Muscle layer of colon (tissue), 2 donors: ENCODE results near the gene DNM1.
A peak's percentile ranks its signal among the peaks of the same experiment; 100 is the strongest.
"Not testable (repeated sequence)": the region's sequence is repeated elsewhere in the genome, so short reads cannot be mapped to it uniquely, and the experiment has no call there.

Experiments
- H3K27ac ChIP-seq: one replicate; pipeline ENCODE4 v1.7.0; 2013; ENCODE audit warnings: low read depth, mild to moderate bottlenecking, low read length, moderate library complexity
- H3K27me3 ChIP-seq, 2 donors: one replicate each; pipeline ENCODE4 v1.7.0; 2013; ENCODE audit warnings: low read length in 2 of 2, mild to moderate bottlenecking in 2 of 2; ENCODE audit not compliant: insufficient read depth in 2 of 2, control insufficient read depth in 1 of 2
- H3K36me3 ChIP-seq: one replicate; pipeline ENCODE4 v1.7.0; 2013; ENCODE audit warnings: mild to moderate bottlenecking, low read length; ENCODE audit not compliant: insufficient read depth
- H3K4me1 ChIP-seq: one replicate; pipeline ENCODE4 v1.7.0; 2013; ENCODE audit warnings: mild to moderate bottlenecking, low read length; ENCODE audit not compliant: insufficient read depth
- H3K4me3 ChIP-seq, 2 donors: one replicate each; pipeline ENCODE4 v1.7.0; 2013; ENCODE audit warnings: low read length in 2 of 2, low read depth in 1 of 2, mild to moderate bottlenecking in 1 of 2, moderate library complexity in 1 of 2
- H3K9ac ChIP-seq: one replicate; pipeline ENCODE4 v1.7.0; 2013; ENCODE audit warnings: low read length
- H3K9me3 ChIP-seq: one replicate; pipeline ENCODE4 v1.7.0; 2013; ENCODE audit warnings: mild to moderate bottlenecking, low read length
- donor health status: abdominal sarcoma.
- donor health status: Adenocarcinoma of cecum.

Gene DNM1

GRCh38 chr9:128276008-128276573, 72.9 kb downstream of the DNM1 start, which contains the start of gene SWI5:
Gene SWI5 (plus strand): TSS chr9:128276276.
- Histone ChIP-seq H3K4me3 (peak within 1 kb of the TSS; percentile 71 to 98), H3K27me3 (no peaks in the 10 kb centered on the region), H3K9ac (peak within 1 kb of the TSS; percentile 87), H3K27ac (peak within 1 kb of the TSS; percentile 99), H3K36me3 (peaks cover 23% of the 10 kb centered on the region), H3K4me1 (peaks cover 26% of the 10 kb centered on the region), H3K9me3 (no peaks in the 10 kb centered on the region)

DNA sequence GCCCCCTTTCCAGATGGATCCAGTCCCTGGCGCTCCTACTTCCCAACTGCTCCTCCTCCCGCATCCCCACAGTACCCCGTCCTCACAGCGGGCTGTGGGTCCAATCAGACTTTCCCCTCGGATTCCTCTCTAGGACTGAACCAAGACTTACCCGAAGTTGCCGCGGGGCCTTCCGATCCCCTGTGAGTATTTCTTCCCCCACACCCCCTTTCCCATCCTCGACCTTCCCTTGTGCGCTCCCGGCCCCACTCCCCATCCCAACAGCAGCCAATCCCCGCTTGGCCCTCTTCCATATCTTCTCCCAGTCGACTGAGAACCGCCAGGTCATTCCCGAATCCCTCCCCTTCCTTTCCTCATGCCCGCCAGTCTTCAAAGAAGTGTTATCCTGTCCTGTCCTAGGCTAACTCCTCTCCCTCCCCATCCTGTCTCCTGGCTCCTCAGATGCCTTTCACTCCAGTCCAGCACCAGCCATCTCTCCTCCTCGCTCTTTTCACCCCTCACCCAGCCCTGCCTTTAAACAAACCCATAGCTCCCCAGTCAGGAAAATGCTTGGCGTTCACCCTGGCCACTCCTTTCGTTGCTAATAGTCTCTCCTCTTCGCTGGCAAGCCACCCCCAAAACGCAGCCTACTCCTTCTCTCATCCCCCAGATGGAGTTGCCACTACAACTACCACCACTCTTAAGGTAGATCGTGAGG, 73.5 kb downstream of the DNM1 start:
- Histone ChIP-seq H3K4me3 (peak overlapping the region; percentile 71 to 98), H3K27ac (peak overlapping the region; percentile 99), H3K36me3 (peaks cover 16% of the 10 kb centered on the region), H3K4me1 (peaks cover 26% of the 10 kb centered on the region), H3K9ac (peak overlapping the region; percentile 87), H3K27me3 (no peaks in the 10 kb centered on the region), H3K9me3 (no peaks in the 10 kb centered on the region)

GRCh38 chr9:128279088-128280073, 76.2 kb downstream of the DNM1 start:
- not testable (repeated sequence) for H3K27ac ChIP-seq, H3K4me3 ChIP-seq, H3K36me3 ChIP-seq, H3K9me3 ChIP-seq, H3K27me3 ChIP-seq, H3K9ac ChIP-seq
- H3K4me1 ChIP-seq = peaks cover 20% of the 10 kb centered on the region

DNA sequence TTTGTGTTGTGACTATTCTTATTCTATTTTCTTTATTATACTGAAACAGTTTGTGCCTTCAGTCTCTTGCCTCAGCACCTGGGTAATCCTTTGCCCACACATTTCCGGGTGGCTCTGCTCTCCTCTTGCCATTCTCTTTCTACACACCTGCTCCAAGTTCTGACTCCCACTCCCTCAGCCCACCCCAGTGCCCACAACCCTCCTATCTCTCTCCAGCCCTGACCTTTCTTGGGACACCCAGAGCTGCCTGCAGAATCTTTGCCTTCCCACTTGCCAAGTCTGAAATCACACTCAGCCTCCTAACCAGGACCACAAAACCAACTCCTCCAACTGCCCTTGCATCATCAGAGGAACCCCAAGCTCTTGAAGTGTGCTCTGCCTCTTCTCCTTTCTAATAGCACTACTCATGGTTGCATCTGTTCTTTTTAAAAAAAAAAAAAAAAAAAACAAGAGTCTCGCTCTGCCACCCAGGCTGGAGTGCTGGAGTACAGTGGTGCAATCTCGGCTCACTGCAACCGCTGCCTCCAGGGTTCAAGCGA, 77.0 kb downstream of the DNM1 start:
- Histone ChIP-seq H3K4me3 (no peak overlapping the region), H3K27me3 (no peaks in the 10 kb centered on the region), H3K4me1 (peaks cover 13% of the 10 kb centered on the region), H3K27ac (no peak overlapping the region), H3K36me3 (no peaks in the 10 kb centered on the region), H3K9me3 (no peaks in the 10 kb centered on the region), H3K9ac (no peak overlapping the region)

DNA sequence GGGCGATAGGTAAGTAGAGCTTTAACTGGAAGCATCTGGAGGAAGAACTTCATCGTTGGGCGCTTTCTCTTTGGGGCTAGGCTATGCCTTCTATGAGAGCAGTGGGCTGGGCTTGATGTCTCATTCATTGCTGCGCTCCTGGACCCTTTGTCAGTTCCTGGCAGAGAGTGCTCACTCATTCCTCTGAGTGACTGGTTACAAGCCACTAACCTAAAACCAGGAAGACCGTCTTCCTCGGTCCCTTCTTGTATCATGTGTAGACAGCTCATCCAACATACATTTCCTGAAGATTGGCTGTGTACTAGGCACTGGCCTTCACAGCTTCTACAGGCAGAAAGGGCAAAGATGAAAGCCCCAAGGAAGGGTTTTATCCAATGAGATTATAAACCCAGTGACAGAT, 79.3 kb downstream of the DNM1 start:
- H3K27me3 ChIP-seq = no peaks in the 10 kb centered on the region
- H3K4me3 ChIP-seq = no peak overlapping the region

GRCh38 chr9:128285033-128285784, 82.0 kb downstream of the DNM1 start:
- no peak overlapping the region for H3K27ac ChIP-seq

More for the DNA sequence above, 79.3 kb downstream of the DNM1 start:
- Histone ChIP-seq H3K27ac (no peak overlapping the region), H3K4me1 (peaks cover 2% of the 10 kb centered on the region), H3K9me3 (no peaks in the 10 kb centered on the region), H3K36me3 (peaks cover 11% of the 10 kb centered on the region), H3K9ac (no peak overlapping the region)

DNA sequence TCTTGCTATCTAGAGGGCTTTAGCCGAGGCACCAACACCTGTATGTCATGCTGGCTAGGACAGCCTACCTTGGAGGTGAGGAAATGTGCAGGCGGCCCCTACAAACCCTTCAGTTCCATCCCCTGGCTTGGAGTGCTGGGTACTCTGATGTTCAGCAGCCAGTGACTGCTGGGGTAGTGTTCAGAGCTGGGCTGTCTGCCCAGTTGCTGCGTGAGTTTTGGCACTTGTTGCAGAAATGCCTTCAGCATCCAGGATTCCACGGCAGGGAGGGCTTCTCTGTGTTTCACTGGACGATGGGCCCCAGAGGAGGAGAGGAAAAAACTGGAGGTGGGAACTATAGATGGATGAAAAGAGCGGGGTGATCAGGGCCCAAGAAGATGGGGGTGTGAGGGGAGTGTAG, 83.3 kb downstream of the DNM1 start:
- Histone ChIP-seq H3K4me3 (no peak overlapping the region), H3K27ac (no peak overlapping the region), H3K9me3 (no peaks in the 10 kb centered on the region), H3K4me1 (no peaks in the 10 kb centered on the region), H3K9ac (no peak overlapping the region), H3K27me3 (no peaks in the 10 kb centered on the region), H3K36me3 (peaks cover 21% of the 10 kb centered on the region)

More at GRCh38 chr9:128285033-128285784, 82.0 kb downstream of the DNM1 start:
- Histone ChIP-seq H3K27me3 (no peaks in the 10 kb centered on the region), H3K9me3 (no peaks in the 10 kb centered on the region), H3K4me3 (no peak overlapping the region), H3K9ac (no peak overlapping the region), H3K36me3 (peaks cover 21% of the 10 kb centered on the region), H3K4me1 (no peaks in the 10 kb centered on the region)

GRCh38 chr9:128288273-128289004, 85.3 kb downstream of the DNM1 start:
- no peaks in the 10 kb centered on the region for H3K9me3 ChIP-seq

DNA sequence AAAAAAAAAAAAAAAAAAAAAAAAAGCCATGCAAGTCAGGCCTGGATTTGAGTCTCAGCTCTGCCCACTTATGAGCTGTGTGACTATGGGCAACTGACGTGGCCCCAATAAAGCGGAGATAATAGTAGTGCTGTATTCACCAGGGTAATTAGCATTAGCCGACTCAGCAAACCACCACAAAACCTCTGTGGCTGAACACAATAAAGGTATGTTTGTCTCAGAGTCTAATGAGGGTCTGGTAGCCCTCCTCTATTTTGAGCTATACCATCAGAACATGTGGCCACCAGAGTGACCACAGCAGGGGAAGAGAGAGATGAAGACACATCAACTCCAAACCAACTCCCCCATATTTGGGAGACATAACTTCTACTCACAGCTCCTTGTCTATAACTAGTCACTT, 88.8 kb downstream of the DNM1 start:
- peaks cover 6% of the 10 kb centered on the region for H3K4me1 ChIP-seq
- H3K9ac ChIP-seq = no peak overlapping the region
- H3K27ac ChIP-seq = no peak overlapping the region
- no peaks in the 10 kb centered on the region for H3K9me3 ChIP-seq
- H3K36me3 ChIP-seq = peaks cover 10% of the 10 kb centered on the region
- no peaks in the 10 kb centered on the region for H3K27me3 ChIP-seq
- no peak overlapping the region for H3K4me3 ChIP-seq

More at GRCh38 chr9:128288273-128289004, 85.3 kb downstream of the DNM1 start:
- Histone ChIP-seq H3K27me3 (no peaks in the 10 kb centered on the region), H3K27ac (no peak overlapping the region), H3K36me3 (peaks cover 21% of the 10 kb centered on the region), H3K9ac (no peak overlapping the region), H3K4me1 (no peaks in the 10 kb centered on the region), H3K4me3 (no peak overlapping the region)

DNA sequence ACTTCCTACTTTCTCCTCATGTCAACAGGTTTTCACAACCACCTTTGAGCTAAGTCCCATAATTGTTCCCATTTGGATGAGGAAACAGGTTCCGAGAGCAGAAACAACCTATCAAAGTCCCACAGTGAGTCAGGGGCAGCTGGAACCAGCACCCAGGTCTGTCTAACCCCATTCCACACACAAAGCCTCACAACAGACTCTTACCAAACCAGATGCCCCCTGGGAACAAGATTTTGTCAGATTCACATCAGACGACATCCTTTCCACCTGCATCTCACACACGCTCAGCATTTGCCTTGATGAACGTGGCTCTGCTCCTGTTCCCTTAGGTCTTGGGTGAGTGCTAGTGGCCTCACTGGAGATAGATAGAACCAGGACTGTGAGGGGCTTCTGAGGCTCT, 89.9 kb downstream of the DNM1 start:
- no peak overlapping the region for H3K27ac ChIP-seq
- H3K9ac ChIP-seq = no peak overlapping the region
- peaks cover 6% of the 10 kb centered on the region for H3K4me1 ChIP-seq
- H3K4me3 ChIP-seq = no peak overlapping the region
- no peaks in the 10 kb centered on the region for H3K9me3 ChIP-seq
- H3K27me3 ChIP-seq = no peaks in the 10 kb centered on the region
- H3K36me3 ChIP-seq = peaks cover 10% of the 10 kb centered on the region
